Stimulated activated CD4-positive, alpha-beta T cell treated with anti-CD3 and anti-CD28 coated beads, Interleukin-12 subunit alpha, Interleukin-12 subunit beta, amount 100 ng/mL, for 24 hours (primary cell): ENCODE measurements around the gene MYH10.

Experiments used
- DNase-seq, 2 experiments: peaks; one replicate each; pipeline ENCODE4 v3.0.0-alpha.2; 2020; ENCODE audit warnings: low read depth in 2 of 2

MYH10 gene

DNA sequence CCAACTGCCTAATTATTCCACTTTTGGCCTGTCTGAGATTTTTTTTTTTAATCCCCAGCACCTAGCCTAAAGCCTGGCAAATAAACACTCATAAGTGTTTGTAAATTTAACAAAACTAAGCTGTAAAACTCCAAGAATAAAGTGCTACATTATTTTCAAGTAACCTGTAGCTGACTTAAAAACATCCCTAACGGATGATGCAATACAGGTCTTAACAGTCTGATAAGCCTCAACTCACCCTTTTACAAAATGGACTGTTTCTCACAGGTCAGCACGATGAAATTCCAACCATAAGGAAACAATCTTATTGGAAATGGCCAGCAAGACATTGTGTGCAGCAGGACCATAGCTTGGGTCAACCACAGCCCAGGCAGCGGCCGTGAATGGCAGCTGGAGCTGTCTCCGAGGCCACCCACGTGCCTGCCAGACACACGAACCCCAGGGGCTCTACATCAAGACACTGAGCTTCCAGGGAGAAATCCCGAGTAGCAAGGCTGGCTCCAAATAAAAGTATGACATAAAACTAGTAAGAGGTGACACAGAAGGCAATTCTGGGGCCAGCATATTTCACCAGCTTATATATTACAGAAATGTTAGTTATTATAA is 135.9 kb downstream of the MYH10 start:
- no peak for DNase-seq

DNA sequence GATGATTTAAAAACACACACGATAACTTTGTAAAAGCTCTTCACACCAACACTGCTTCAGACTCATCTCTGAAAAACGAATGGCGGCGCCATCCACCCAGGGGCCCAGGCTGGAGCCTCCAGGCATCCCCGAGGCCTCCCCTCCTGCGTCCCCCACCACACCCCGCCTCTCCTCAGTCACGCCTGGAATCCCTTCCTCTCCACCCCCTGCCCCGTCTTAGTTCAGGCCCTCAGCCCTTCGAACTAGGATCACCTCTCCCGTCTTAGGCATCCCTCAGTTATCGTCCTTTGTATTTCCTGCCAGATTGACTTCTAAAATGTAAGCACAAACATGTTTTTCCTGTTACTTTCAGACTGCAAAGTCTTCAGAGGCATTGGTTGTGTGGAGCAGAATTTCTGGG is 136.5 kb downstream of the MYH10 start:
- no peak for DNase-seq

DNA sequence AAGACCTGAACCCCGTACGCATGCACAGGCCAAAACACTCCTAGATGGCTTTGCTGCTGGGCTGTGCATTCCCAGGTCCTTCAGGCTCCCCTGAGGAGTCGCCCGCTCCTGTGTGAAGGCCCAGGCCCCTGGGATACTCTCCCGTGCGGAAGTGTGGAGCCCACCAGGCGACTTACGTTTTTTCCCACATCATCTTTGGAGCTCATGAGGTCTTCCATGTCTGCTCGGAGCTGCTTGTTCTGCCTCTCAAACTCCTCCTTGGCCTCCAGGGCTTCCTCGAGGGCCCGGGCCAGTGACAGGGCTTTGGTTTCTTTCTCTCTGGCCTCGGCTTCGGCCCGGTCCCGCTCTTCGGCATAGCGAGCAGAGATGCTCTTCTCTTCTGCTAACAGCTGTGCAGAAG is 138.4 kb downstream of the MYH10 start:
- DNase-seq, result no peak

GRCh38 chr17:8490256-8491023 is 140.1 kb downstream of the MYH10 start:
- no peak for DNase-seq

GRCh38 chr17:8489841-8490240 is 140.7 kb downstream of the MYH10 start:
- DNase-seq, result no peak

DNA sequence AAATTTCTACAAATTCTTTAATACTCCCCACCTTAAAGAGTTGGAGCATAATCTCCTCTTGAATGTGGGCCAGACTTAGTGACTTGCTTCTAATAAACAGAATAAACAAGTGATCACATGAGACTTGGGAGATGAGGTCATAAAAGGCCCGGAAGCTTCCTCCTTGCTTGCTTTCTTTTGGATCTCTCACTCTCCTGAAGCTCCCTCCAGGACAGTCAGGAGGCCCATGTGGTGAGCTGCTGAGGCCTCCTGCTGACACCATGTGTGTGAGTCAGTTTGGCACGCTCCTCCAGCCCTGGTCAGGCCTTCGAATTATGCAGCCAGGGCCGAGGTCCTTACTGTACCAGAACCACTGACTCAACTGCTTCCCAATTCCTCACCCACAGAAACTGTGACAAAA is 141.6 kb downstream of the MYH10 start:
- no peak for DNase-seq

DNA sequence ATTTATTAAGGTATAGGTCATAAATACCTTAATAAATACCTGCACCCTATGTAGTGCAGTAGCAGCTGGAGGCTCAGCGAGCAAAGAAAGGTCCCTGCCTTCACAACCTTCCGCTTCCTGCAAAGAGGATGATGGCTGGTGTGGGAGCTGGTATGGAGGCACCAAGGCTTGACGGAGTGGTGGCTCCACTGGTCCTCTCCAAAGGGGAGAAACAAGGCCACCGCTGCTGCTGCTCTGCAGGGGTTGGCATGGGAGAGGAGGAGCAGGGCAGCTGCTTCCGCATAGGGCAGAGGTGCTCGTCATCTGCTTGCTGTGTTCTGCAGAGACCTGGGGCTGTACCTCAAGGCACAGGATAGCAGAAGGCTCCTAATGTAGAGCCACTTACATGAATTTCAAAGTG is 142.0 kb downstream of the MYH10 start:
- DNase-seq, result no peak

- no peak for DNase-seq
Observed at GRCh38 chr17:8487743-8488142, 142.8 kb downstream of the MYH10 start.

DNA sequence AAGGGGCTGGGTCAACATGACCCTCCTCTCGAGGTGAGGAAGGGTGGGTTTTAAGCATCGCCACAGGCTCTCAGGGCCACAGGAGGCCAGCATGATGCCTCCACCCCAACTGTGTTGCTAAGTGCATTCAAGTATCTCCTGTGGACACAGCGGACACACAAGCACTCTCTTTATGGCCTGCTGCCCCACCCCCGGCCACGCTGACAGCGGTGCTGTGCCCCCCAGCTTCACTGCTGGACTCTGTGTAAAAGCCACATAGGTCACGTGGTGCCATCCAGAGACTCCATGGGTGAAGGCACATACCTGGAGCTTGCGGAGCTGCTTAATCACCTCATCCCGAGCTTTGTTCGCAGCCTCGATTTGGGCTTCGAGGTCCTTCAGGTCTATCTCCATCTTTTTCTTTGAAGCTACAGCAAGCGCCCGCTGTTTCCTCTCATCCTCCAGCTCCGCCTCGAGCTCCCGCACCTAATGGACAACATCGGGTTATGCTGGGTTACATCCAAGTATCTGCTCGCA is 143.3 kb downstream of the MYH10 start:
- DNase-seq, result no peak

DNA sequence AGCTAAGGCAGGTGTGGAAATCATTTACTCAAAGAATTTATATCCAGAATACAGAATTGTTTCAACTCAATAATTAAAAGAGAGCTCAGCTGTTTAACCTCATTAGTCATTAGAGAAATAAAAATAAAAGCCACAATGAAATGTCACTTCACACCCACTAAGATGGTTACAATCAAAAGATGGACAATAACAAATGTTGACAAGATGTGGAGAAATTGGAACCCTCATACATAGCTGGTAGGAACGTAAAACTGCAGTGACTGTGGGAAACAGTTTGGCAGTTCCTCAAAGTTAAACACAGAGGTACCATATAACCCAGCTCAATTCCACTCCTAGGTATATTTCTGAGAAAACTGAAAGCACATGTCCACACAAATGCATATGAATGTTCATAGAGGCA is 145.0 kb downstream of the MYH10 start:
- no peak for DNase-seq

DNA sequence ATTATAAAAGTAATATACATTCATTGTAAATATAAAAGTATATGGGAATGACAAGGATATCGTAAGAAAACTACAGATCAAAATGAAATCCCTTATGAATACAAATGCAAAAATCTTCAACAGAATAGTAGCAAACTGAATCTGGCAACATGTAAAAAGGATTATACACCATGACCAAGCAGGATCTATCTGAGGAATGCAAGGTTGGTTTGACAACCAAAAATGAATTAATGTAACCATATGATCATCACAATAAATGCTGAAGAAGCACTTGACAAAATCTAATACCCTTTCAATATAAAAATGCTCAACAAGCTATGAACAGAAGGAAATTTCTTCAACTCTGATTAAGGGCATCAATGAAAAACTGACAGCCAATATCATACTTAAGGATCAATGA is 146.1 kb downstream of the MYH10 start:
- DNase-seq, result no peak

DNA sequence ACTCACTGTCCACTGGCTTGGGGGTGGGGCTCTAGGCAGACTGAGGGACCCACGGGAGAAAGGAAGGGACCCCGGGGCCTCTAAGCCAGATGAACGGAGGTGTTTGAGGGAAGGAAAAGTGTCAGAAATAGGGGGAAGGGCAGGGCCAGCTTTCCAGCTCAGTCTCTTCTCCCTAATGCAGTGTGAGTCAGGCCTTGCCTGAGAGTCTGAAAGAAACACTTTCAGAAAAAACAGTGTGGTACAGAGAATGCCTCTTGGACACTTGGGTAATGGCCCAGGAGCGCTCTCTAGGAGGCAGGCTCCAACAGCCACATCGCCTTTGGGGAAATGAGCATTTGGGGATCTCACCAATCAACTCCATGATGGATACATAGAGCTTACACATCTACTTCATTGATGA is 148.0 kb downstream of the MYH10 start:
- DNase-seq, result no peak

- DNase-seq, result no peak
Observed at GRCh38 chr17:8481703-8482102, 148.8 kb downstream of the MYH10 start.

DNA sequence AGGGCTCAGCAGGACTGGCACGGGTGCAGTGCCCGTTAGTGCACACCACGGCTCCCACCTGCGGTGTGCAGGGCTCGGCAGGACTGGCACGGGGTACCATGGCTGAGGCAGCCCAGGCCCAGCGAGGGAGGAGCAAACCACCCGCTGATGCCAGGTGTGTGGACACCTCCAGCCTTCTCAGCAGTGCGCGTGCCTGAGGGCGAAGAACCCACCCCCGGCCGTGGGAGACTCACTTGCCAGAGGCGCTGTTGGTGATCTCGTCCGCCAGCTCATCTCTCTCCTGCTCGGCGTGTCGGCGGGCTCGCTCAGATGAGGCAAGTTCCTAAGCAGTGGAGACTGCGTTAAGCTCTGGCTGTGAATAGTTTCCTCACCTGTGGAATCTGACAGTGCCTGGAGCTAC is 149.4 kb downstream of the MYH10 start:
- DNase-seq, result no peak

DNA sequence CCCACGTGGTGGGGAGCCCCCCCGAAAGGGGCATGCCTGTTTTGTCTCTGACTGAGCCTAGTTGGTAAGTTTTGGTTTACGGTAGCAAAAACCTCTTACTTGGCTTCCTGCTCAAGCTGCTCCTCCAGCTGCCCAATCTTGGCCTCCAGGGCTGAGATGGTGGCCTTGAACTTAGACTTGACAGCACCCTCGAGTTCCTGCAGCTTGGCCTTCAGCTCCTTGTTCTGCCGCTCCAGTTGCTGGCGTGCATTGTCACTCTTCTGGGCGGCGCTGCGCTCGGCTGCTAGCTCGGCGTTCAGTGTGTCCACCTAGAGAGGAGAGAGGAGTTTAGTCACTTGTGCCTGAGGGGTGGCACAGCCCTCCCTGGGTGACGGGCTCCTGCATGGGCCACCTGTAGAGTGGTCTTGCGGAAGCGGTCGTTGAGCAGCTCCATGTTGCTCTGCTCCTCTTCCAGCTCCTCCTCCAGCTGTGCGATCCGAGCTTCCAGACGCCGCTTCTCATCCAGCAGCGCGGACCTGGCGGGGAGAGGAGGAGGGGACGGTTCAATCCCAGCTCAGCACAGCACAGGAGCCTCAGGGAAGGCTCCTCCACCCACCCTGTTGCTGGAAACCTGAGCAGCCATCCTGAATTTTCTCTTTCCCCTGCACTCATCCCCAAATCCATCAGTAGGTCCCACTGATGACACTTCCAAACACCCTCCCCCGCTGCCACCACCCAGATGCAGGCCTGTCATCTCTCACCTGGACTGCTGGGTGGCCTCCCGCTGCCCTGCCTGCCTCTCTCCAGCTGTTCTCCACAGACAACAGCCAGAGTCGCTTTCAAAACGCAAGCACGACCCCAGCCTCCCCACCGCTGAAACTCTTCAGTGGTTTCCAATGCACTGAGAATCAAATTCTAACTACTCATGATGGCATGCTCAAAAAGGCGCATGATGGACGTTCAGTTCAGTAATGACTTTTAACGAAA is 150.2 kb downstream of the MYH10 start:
- DNase-seq, result no peak

DNA sequence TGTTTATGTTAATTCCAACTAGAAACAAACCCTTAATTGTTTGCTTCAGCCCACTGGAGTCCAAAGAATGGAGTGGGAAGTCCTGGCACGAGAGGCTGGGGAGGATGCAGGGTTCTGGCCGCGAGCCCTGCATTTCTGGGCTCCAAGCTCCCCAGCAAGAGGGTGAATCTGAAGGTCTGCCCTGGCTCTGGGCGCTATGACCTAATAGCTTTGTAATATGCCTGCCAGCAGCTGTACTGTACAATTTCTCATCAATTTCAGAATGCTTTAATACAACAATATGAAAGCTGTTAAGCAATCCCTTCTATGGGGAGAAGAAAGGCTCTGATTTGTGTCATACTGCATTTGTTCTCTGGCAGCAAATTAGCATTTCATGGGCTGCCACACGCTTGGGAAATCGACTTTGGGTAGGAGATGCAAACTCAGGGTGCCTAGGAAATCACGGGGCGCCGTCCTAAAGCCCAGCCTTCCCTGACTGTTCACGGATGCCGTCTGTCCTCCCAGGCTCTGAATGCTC is 151.0 kb downstream of the MYH10 start:
- DNase-seq, result no peak

GRCh38 chr17:8477715-8478441 is 152.6 kb downstream of the MYH10 start:
- DNase-seq, result no peak

- no peak for DNase-seq
Observed at GRCh38 chr17:8477171-8477570, 153.4 kb downstream of the MYH10 start.

DNA sequence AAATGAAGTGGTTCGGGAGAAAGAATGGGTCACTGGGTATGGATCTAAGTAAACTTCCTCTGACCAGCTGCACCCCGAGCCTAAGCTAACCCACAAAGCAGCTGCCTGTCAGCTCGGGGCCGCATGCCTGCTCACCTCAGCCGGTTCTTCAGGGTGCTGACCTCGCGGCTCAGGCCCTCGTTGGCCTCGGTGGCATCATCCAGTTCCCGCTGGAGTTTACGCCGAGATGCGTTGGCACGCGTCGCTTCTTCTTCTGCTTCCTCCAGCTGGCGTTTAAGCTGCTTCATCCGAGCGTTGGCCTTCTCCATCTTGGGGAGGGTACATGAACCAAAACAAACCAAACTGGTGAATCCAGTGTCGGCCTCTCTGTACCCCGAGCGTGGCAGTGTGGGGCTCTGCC is 153.8 kb downstream of the MYH10 start:
- DNase-seq, result no peak

DNA sequence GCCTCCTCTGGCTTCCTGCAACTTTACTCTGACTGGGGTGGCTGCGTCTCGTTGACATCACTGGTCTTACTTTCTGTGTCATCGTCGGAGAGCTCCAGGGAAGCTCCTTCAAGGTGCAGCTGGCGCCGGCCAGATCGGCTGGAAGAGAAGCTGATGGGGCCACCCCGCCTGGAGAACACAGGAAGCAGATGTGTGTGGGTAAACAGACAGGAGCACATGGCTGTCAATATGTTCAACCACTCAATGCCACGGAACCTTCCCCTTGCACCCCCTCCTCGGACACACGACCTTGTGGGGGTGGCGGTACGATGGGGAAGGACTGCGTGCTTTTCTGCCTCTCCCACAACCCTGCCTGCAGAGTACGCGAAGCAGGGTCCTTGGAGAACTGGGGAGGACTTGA is 154.7 kb downstream of the MYH10 start:
- no peak for DNase-seq

DNA sequence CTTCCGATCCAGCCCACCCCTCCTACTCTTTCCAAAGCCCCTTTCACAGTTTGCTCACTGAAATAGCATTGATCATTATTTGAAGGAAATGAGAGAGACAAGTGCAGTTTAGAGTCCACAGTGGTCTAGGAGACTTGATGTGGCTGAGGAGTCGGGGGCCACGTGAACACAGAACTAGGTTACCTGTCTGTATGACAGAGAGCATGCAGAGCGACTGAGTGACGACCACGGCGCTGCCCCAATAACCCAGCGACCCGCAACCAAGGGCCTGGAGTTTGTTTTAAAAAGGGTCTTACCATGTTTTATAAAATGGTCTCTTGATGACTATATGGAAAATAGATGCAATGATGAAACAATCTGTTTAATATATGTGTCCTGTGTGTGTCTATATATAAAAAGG is 155.3 kb downstream of the MYH10 start:
- DNase-seq, result no peak
